Astrocyte (in vitro differentiated cells and primary cell): ENCODE measurements around the gene NUP62.

Source experiments
- CTCF ChIP-seq: IDR thresholded peaks from 2 replicates; pipeline ENCODE4 v1.5.1; 2011; ENCODE audit warnings: low read depth, mild to moderate bottlenecking, inconsistent platforms, low read length, moderate library complexity; ENCODE audit not compliant: insufficient read depth
- EZH2 ChIP-seq: IDR thresholded peaks from 2 replicates; pipeline ENCODE4 v1.6.1; 2012; ENCODE audit warnings: mild to moderate bottlenecking, low read length, inconsistent platforms; ENCODE audit not compliant: insufficient read depth

- no peak for TF ChIP-seq CTCF
- no peak for TF ChIP-seq EZH2
Observed at GRCh38 chr19:49873834-49874233, 55.5 kb downstream of the NUP62 start.
